Measurements from ENCODE around the gene MAB21L3.

Gene MAB21L3

DNA sequence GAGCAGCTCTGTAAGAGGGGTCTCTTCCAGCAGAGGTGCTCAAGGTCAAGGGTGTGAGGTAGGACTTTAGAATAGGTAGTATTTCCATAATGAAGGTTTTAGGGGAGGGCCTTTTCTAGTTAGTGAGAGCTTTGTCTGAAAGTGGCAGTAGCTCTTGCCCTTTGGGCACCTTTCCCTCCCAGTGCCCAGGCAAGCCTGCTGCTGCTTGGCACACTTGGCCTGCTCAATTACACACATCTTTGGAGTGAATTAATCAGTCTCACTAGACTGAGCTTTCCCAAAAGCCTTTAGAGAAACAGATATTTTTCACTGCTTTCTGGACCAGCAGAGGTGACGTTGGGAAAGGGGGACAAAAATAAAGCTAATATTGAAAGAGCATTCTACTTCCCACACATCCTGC lies 48.0 kb downstream of the MAB21L3 start:
- DNase-seq: no peak
- no peak overlapping the region for H3K4me3 Mint-ChIP-seq
- no peaks in the 10 kb centered on the region for H3K4me1 Mint-ChIP-seq
- peaks cover 10 to 29% of the 10 kb centered on the region in 2 donors for H3K27me3 Mint-ChIP-seq
- H3K27ac Mint-ChIP-seq: no peak overlapping the region
- peaks cover 4 to 7% of the 10 kb centered on the region in 2 donors for H3K9me3 Mint-ChIP-seq
- no peaks in the 10 kb centered on the region for H3K36me3 Mint-ChIP-seq
- ATAC-seq (replicated peaks): no peak

GRCh38 chr1:116159611-116160010 lies 48.4 kb downstream of the MAB21L3 start:
- peaks cover 4 to 7% of the 10 kb centered on the region in 2 donors for H3K9me3 Mint-ChIP-seq
- ATAC-seq (replicated peaks): no peak
- H3K27me3 Mint-ChIP-seq: peaks cover 10 to 25% of the 10 kb centered on the region in 2 donors
- no peak overlapping the region for H3K4me3 Mint-ChIP-seq
- DNase-seq: no peak
- no peaks in the 10 kb centered on the region for H3K4me1 Mint-ChIP-seq
- H3K27ac Mint-ChIP-seq: no peak overlapping the region
- H3K36me3 Mint-ChIP-seq: no peaks in the 10 kb centered on the region

DNA sequence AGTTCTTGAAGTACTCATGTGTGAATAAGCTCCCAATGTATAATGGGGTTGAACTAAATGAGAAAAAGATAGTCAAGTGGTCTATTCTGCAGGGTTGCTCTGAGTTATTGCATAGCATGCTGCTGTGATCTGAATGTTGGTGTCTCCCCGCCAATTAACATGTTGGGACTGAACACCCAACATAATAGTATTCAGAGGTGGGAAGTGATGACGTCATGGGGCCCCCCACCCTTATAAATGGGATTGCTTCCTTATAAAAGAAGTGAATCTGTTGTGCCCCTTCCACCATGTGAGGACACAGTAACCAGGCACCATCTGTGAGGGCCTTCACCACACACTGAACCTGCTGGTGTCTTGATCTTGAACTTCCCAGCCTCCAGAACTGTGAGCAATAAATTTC lies 50.2 kb downstream of the MAB21L3 start:
- no peaks in the 10 kb centered on the region for H3K36me3 Mint-ChIP-seq
- DNase-seq (no peak), ATAC-seq (replicated peaks) (no peak)
- H3K27me3 Mint-ChIP-seq: peaks cover 10 to 16% of the 10 kb centered on the region in 2 donors
- H3K27ac Mint-ChIP-seq: no peak overlapping the region
- H3K4me1 Mint-ChIP-seq: no peaks in the 10 kb centered on the region
- peaks cover 4 to 7% of the 10 kb centered on the region in 2 donors for H3K9me3 Mint-ChIP-seq
- no peak overlapping the region for H3K4me3 Mint-ChIP-seq

DNA sequence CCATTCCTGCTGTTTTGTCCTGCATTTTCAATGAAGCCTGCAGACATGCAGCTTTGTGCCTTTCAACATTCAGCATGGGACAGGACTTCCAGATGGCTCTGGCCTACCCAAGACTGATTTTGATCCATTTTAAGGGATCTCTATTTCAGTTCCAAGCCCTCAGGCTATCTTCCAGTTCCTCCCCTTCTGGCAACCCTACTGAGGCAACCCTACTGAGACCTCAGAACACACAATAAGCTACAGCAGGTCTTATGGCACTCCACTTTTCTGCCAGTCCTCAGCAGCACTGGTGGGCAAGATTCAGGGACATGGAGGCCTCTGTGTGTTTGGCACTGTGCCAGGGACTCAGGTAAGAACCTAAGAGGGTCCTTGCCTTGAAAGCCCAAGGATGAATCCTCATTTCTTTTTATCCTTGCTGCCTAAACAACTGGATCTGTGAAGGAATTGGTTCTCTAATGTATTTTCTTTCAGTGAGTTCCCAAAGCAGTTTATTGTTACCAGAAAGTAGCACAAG lies 50.7 kb downstream of the MAB21L3 start:
- Mint-ChIP-seq H3K27me3 (peaks cover 10 to 19% of the 10 kb centered on the region in 2 donors), H3K4me3 (no peak overlapping the region), H3K36me3 (no peaks in the 10 kb centered on the region), H3K9me3 (peaks cover 4 to 7% of the 10 kb centered on the region in 2 donors), H3K4me1 (no peaks in the 10 kb centered on the region), H3K27ac (no peak overlapping the region)
- ATAC-seq (replicated peaks) (no peak), DNase-seq (no peak)

GRCh38 chr1:116163533-116163932 lies 52.3 kb downstream of the MAB21L3 start:
- Mint-ChIP-seq H3K27ac (no peak overlapping the region), H3K9me3 (peaks cover 3 to 6% of the 10 kb centered on the region in 2 donors)
- DNase-seq: no peak

DNA sequence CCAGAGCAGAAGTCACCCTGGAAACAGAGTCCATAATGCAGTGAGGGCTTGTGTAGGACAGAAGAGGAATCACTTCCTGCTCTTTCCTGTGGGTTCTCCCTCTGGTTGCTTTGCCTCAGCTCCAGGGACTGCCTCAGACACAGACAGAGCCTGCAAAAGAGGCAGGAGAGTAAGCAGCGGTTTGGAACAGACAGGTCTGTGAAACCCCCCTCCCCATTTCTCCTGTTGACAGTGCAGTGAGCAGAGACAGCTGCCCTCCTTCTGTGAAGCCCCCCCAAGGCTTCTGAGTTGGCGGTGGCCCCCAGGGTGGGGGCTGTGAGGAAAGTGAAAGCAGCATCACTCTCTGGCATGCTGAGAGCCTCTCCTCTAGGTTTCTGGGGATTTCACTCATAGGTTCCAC lies 53.0 kb downstream of the MAB21L3 start:
- no peak for ATAC-seq (replicated peaks)
- H3K27me3 Mint-ChIP-seq: peaks cover 17 to 36% of the 10 kb centered on the region in 2 donors
- no peak overlapping the region for H3K27ac Mint-ChIP-seq
- no peak overlapping the region for H3K4me3 Mint-ChIP-seq
- H3K36me3 Mint-ChIP-seq: no peaks in the 10 kb centered on the region
- peaks cover 6 to 18% of the 10 kb centered on the region in 2 donors for H3K4me1 Mint-ChIP-seq
- no peaks in the 10 kb centered on the region for H3K9me3 Mint-ChIP-seq
- DNase-seq: no peak

More at GRCh38 chr1:116163533-116163932, 52.3 kb downstream of the MAB21L3 start:
- Mint-ChIP-seq H3K4me1 (peaks cover 2 to 12% of the 10 kb centered on the region in 2 donors), H3K36me3 (no peaks in the 10 kb centered on the region), H3K4me3 (no peak overlapping the region), H3K27me3 (peaks cover 17 to 34% of the 10 kb centered on the region in 2 donors)
- no peak for ATAC-seq (replicated peaks)

DNA sequence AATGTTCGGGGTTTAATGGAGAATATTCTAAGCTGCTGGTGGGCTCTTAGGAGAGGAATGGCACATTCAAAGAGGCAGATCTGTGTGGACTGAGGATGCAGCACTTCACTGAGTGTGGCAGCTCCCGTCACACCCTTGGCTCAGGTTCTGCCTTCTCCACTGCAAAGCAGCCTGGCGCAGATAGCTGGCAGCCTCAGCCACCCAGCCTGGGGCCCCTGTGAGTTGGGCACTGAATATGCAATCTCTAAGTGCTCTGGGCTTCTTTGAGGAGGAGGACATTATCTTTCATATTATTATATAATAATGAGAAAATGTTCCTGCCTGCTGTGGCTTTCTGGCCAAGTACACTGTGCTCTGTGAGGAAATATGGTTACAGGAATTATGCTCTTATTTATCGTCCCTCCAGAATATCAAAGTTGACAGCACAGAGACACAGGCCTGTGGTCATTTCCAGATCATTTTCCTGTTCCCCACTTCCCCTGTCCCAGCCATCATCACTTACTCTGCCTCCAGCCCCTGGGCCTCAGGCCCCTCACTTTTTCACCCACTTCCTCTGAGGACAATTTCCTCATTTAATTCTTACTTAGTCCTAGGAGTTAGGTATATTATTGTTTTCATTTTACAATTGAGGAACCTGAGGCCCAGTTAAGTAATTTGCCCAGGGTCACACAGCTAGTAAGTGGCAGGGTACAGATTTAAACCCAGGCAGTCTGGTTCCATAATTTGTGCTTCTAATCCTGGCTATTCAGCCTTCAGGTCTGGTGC lies 53.6 kb downstream of the MAB21L3 start:
- Mint-ChIP-seq H3K9me3 (no peaks in the 10 kb centered on the region), H3K36me3 (no peaks in the 10 kb centered on the region), H3K27ac (no peak overlapping the region), H3K4me3 (no peak overlapping the region), H3K4me1 (peaks cover 8 to 20% of the 10 kb centered on the region in 2 donors), H3K27me3 (peaks cover 16 to 35% of the 10 kb centered on the region in 2 donors)
- DNase-seq: no peak
- ATAC-seq (replicated peaks): no peak

DNA sequence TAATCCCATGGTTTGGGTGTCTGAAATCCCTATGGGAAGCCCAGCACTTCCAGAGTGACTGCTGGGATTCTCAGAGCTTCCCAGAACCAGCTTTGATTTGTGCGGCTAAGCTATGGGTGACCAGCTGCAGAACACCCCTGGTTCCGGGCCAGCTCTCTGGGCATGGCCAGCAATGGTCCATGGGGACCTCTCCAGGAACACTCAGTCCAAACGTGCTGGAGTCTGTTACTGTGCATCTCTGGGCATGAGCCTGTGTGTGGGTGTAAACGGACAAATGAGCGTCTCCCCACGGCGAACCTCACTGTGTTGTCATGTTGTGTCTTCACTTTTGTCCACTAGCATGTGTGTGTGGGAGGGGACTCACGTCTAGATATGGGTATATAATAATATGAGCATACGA lies 54.4 kb downstream of the MAB21L3 start:
- DNase-seq: no peak

GRCh38 chr1:116166011-116166571 lies 54.9 kb downstream of the MAB21L3 start:
- Mint-ChIP-seq H3K4me3 (no peak overlapping the region), H3K4me1 (peaks cover 8 to 20% of the 10 kb centered on the region in 2 donors), H3K27me3 (peaks cover 21 to 42% of the 10 kb centered on the region in 2 donors), H3K36me3 (no peaks in the 10 kb centered on the region), H3K27ac (no peak overlapping the region), H3K9me3 (no peaks in the 10 kb centered on the region)
- DNase-seq (no peak), ATAC-seq (replicated peaks) (no peak)

More for the DNA sequence above, 54.4 kb downstream of the MAB21L3 start:
- peaks cover 21 to 42% of the 10 kb centered on the region in 2 donors for H3K27me3 Mint-ChIP-seq
- no peaks in the 10 kb centered on the region for H3K36me3 Mint-ChIP-seq
- H3K4me3 Mint-ChIP-seq: no peak overlapping the region
- H3K4me1 Mint-ChIP-seq: peaks cover 8 to 20% of the 10 kb centered on the region in 2 donors
- H3K9me3 Mint-ChIP-seq: no peaks in the 10 kb centered on the region
- no peak for ATAC-seq (replicated peaks)
- H3K27ac Mint-ChIP-seq: no peak overlapping the region

GRCh38 chr1:116166655-116167054 lies 55.5 kb downstream of the MAB21L3 start:
- H3K27ac Mint-ChIP-seq: no peak overlapping the region
- peaks cover 8 to 20% of the 10 kb centered on the region in 2 donors for H3K4me1 Mint-ChIP-seq
- H3K36me3 Mint-ChIP-seq: no peaks in the 10 kb centered on the region
- DNase-seq: no peak
- ATAC-seq (replicated peaks): no peak
- peaks cover 21 to 42% of the 10 kb centered on the region in 2 donors for H3K27me3 Mint-ChIP-seq
- H3K4me3 Mint-ChIP-seq: no peak overlapping the region
- H3K9me3 Mint-ChIP-seq: no peaks in the 10 kb centered on the region

DNA sequence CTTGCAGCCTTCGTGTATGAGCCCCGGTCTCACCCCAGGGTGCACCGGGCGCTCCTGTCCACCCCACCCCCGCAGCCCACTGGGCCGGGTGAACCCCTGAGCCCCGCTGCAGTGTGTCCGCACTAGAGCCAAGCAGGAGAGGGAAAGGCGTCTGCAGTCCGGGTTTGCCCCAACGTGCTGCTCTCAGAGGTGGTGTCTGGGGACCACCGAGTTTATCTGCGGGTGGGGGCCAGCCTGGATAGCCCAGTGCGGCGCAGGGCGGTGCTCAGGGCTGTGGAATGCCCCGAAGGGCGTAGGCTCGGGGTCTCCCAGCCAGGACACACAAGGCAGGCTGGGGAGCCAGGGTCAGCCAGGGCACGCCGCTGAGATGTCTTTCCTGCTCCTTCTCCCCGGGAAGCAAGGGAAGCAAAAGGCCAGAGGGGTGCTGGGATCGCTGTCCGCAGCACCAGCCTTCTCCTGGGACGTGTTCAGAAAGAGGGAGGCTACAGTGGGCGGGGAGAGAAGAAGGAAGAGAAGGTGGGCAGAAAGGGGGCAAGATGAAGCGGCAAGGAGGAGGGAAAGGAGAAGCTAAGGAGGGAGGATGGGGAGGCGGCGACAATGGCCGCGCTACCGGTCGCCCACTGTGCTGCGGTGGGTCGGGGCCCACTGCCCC lies 56.6 kb downstream of the MAB21L3 start:
- H3K4me3 Mint-ChIP-seq: peak overlapping the region; percentile 85 to 89
- peaks cover 21 to 41% of the 10 kb centered on the region in 2 donors for H3K27me3 Mint-ChIP-seq
- DNase-seq: no peak
- peaks cover 8 to 20% of the 10 kb centered on the region in 2 donors for H3K4me1 Mint-ChIP-seq
- peak overlapping the region; percentile 91 for H3K27ac Mint-ChIP-seq
- no peaks in the 10 kb centered on the region for H3K36me3 Mint-ChIP-seq
- ATAC-seq (replicated peaks): peak in 1 of 2 donors; percentile 20
- H3K9me3 Mint-ChIP-seq: no peaks in the 10 kb centered on the region

GRCh38 chr1:116168277-116169032 lies 57.3 kb downstream of the MAB21L3 start:
- peak; percentile 97 for ATAC-seq (replicated peaks)
- H3K4me1 Mint-ChIP-seq: peaks cover 8 to 20% of the 10 kb centered on the region in 2 donors
- H3K9me3 Mint-ChIP-seq: no peaks in the 10 kb centered on the region
- peak overlapping the region; percentile 85 to 89 for H3K4me3 Mint-ChIP-seq
- no peaks in the 10 kb centered on the region for H3K36me3 Mint-ChIP-seq
- peak; percentile 61 for DNase-seq
- H3K27me3 Mint-ChIP-seq: peaks cover 21 to 37% of the 10 kb centered on the region in 2 donors
- H3K27ac Mint-ChIP-seq: peak overlapping the region; percentile 91

- no peak overlapping the region for H3K27ac Mint-ChIP-seq
- H3K4me1 Mint-ChIP-seq: peaks cover 8 to 20% of the 10 kb centered on the region in 2 donors
- no peaks in the 10 kb centered on the region for H3K36me3 Mint-ChIP-seq
- DNase-seq (no peak), ATAC-seq (replicated peaks) (no peak)
- H3K4me3 Mint-ChIP-seq: no peak overlapping the region
- no peaks in the 10 kb centered on the region for H3K9me3 Mint-ChIP-seq
- peaks cover 21 to 37% of the 10 kb centered on the region in 2 donors for H3K27me3 Mint-ChIP-seq
Measured at GRCh38 chr1:116169898-116170297, 58.7 kb downstream of the MAB21L3 start.

Measured in stimulated activated naive B cell treated with anti-CD40 and anti-IgM and Interleukin-4, amounts not matched to agents 10 μg/mL and 1 μg/mL and 100 μg/mL, for 72 hours (primary cell).